ENCODE data around the gene ABCG4.

DNA sequence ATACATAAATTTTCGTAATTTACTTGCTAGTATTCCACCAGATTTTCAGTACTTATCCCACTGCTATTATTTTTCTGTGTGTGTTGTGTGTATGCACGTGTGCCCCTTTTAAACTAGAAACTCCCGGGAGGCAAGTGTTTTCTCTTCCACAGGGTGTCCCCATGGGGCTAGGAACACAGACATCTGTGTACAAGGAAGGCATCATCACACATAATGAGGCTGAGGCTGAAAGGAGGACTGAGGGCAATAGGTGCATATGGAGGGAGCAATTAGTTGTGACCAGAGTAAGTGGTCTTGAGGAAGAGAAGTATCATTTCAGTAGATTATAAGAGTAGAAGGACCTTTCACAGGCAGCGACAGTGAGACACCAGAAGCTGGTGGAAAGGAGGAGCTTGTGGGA lies 45.1 kb upstream of the ABCG4 start:
- no peak for TF ChIP-seq POLR2A (IDR thresholded peaks at IDR 0.05; ENCODE audit: low read length)
- no peak for TF ChIP-seq GATA1 (IDR thresholded peaks at IDR 0.05; ENCODE audit: low read depth, low read length)
